Chondrocyte (in vitro differentiated cells): ENCODE data around the gene MGAT4A. TPM values are rescaled to one million over a fixed set of nuclear protein-coding genes. Genes with fewer than 3 reads are reported as not detected.
"Not testable (repeated sequence)": the region's sequence is repeated elsewhere in the genome, so short reads cannot be mapped to it uniquely, and the experiment has no call there.

Experiments used
- DNase-seq: peaks from one replicate; pipeline ENCODE4 v3.0.0; 2021; ENCODE audit warnings: mixed read lengths, low spot score
- H3K27ac Mint-ChIP-seq: one replicate; pipeline ENCODE4 v1.8.0; 2021; ENCODE audit warnings: mild to moderate bottlenecking, moderate library complexity, mixed read lengths; ENCODE audit not compliant: unreplicated experiment
- H3K27me3 Mint-ChIP-seq: 2 replicates; pipeline ENCODE4 v1.8.0; 2021; ENCODE audit warnings: low read depth, mixed read lengths
- H3K36me3 Mint-ChIP-seq: 2 replicates; pipeline ENCODE4 v1.8.0; 2021; ENCODE audit warnings: low read depth, mixed read lengths
- H3K4me1 Mint-ChIP-seq: 2 replicates; pipeline ENCODE4 v1.8.0; 2021; ENCODE audit warnings: low read depth, mild to moderate bottlenecking, mixed read lengths
- H3K4me3 Mint-ChIP-seq: one replicate; pipeline ENCODE4 v1.8.0; 2021; ENCODE audit warnings: mild to moderate bottlenecking, moderate library complexity, mixed read lengths; ENCODE audit not compliant: unreplicated experiment
- H3K9me3 Mint-ChIP-seq: 2 replicates; pipeline ENCODE4 v1.8.0; 2021; ENCODE audit warnings: low read depth, mixed read lengths
- CTCF ChIP-seq: fragments of 200-600 bp; sonication (generic); IDR thresholded peaks from 2 replicates; pipeline ENCODE4 v1.5.0; 2021; ENCODE audit warnings: antibody characterized with exemption, mild to moderate bottlenecking, moderate library complexity
- total RNA-seq: library from RNA; stranded (reverse); gene quantifications from 3 replicates; pipeline ENCODE4 v1.2.1, GENCODE V29; 2021

MGAT4A gene
- total RNA-seq, 1 donor from 2014 or later = 2.1 TPM

DNA sequence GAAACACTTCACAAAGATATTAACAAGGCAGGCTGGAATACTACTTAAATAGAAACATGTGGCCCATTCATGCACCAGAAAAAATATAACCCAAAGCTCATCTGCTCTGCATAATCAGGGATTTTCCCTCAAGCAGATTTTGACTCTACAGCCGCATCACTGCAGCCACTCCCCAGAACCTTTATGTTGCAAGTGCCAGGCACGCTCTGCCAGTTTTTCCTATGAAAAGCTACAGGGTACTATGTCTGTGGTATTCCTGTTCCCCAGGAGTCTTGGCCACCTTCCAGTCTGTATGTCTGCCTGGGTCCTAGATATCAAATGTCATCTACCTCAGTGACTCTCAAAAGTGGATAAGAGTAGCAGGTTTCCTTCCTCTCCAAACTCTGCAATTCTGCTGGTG lies 126.4 kb downstream of the MGAT4A start:
- H3K27ac Mint-ChIP-seq = peak overlapping the region; percentile 18
- H3K27me3 Mint-ChIP-seq = no peaks in the 10 kb centered on the region
- DNase-seq = no peak
- no peak overlapping the region for H3K4me3 Mint-ChIP-seq
- H3K4me1 Mint-ChIP-seq = peaks cover 37% of the 10 kb centered on the region
- no peak for TF ChIP-seq CTCF
- H3K9me3 Mint-ChIP-seq = no peaks in the 10 kb centered on the region
- H3K36me3 Mint-ChIP-seq = peaks cover 8% of the 10 kb centered on the region

GRCh38 chr2:98601532-98602132 lies 129.3 kb downstream of the MGAT4A start:
- DNase-seq = no peak
- no peak overlapping the region for H3K4me3 Mint-ChIP-seq
- H3K36me3 Mint-ChIP-seq = peaks cover 8% of the 10 kb centered on the region

DNA sequence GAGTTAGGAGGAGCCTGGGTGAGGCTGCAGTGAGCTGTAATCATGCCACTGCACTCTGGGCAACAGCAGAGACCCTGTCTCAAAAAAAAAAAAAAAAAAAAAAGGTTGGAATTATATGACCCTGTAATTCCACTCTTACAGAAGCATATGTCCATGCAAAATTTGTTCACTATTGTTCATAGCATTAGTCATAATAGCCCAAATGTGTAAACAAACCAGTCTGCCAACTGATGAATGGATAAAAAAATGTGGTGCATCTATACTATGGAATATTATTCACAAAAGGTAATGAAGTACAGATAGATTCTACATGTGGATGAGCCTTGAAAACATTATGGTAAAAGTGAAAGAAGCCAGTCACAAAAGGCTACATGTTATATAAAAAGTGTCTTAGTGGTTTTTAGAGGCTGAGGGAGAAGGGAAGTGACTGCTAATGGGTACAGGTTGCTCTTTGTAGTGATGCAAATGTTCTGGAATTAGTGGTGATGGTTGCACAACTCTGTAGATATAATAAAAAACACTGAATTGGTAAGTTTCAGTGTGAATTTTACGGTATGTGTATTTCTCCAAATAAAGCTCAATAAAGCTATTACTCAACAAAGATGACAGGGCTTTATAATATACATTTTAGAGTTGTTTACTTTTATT lies 132.0 kb downstream of the MGAT4A start:
- no peak for DNase-seq
- no peak overlapping the region for H3K4me3 Mint-ChIP-seq
- peaks cover 11% of the 10 kb centered on the region for H3K36me3 Mint-ChIP-seq
- H3K27me3 Mint-ChIP-seq = no peaks in the 10 kb centered on the region
- TF ChIP-seq CTCF = no peak
- H3K9me3 Mint-ChIP-seq = peaks cover 2% of the 10 kb centered on the region
- no peak overlapping the region for H3K27ac Mint-ChIP-seq
- H3K4me1 Mint-ChIP-seq = no peaks in the 10 kb centered on the region

More at GRCh38 chr2:98601532-98602132, 129.3 kb downstream of the MGAT4A start:
- peaks cover 20% of the 10 kb centered on the region for H3K4me1 Mint-ChIP-seq
- no peaks in the 10 kb centered on the region for H3K27me3 Mint-ChIP-seq
- H3K9me3 Mint-ChIP-seq = no peaks in the 10 kb centered on the region
- TF ChIP-seq CTCF = peak; percentile 84
- H3K27ac Mint-ChIP-seq = no peak overlapping the region

DNA sequence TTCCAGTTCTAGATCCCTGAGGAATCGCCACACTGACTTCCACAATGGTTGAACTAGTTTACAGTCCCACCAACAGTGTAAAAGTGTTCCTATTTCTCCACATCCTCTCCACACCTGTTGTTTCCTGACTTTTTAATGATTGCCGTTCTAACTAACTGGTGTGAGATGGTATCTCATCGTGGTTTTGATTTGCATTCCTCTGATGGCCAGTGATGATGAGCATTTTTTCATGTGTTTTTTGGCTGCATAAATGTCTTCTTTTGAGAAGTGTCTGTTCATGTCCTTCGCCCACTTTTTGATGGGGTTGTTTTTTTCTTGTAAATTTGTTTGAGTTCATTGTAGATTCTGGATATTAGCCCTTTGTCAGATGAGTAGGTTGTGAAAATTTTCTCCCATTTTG lies 136.3 kb downstream of the MGAT4A start:
- H3K4me1 Mint-ChIP-seq, H3K9me3 Mint-ChIP-seq, H3K27me3 Mint-ChIP-seq, H3K36me3 Mint-ChIP-seq, H3K27ac Mint-ChIP-seq, DNase-seq, H3K4me3 Mint-ChIP-seq: not testable (repeated sequence)

DNA sequence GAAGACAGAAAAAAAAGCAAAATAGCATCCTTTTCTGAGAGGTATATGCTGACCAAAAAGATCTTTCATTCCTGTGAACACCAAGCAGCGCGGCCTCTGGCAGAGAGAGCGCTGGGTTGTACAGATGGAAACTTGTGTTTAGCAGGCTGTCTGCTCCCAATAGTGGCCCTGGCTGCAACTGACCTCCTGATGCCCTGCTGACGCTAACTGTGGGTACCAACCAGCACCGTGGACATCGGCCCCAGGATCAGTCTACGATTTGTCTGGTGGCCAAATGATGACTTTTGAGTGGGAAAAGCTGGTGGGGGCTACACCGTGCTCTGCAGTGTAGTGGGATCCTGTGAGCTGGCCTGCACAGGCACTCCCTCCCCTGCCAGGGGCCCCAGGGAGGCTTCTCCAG lies 138.4 kb downstream of the MGAT4A start:
- H3K4me3 Mint-ChIP-seq = no peak overlapping the region

More for the DNA sequence above, 138.4 kb downstream of the MGAT4A start:
- Mint-ChIP-seq H3K27ac (no peak overlapping the region), H3K9me3 (peaks cover 3% of the 10 kb centered on the region), H3K36me3 (peaks cover 7% of the 10 kb centered on the region), H3K4me1 (no peaks in the 10 kb centered on the region), H3K27me3 (no peaks in the 10 kb centered on the region)
- TF ChIP-seq CTCF = no peak
- DNase-seq = no peak
